Mucosa of rectum (tissue), 2 donors: ENCODE measurements around the gene LITAF.
"Not testable (repeated sequence)": the region's sequence is repeated elsewhere in the genome, so short reads cannot be mapped to it uniquely, and the experiment has no call there.

Experiments used
- H3K27ac ChIP-seq, 2 donors: one replicate each; pipeline ENCODE4 v1.7.0; 2013; ENCODE audit warnings: inconsistent platforms in 2 of 2, low read depth in 2 of 2, low read length in 2 of 2
- H3K27me3 ChIP-seq, 2 donors: one replicate each; pipeline ENCODE4 v1.7.0; 2013; ENCODE audit warnings: low read length in 2 of 2; ENCODE audit not compliant: control insufficient read depth in 2 of 2, insufficient read depth in 2 of 2
- H3K36me3 ChIP-seq, 2 donors: one replicate each; pipeline ENCODE4 v1.7.0; 2013; ENCODE audit warnings: low read length in 2 of 2; ENCODE audit not compliant: control insufficient read depth in 2 of 2, insufficient read depth in 2 of 2
- H3K4me1 ChIP-seq, 2 donors: one replicate each; pipeline ENCODE4 v1.7.0; 2013; ENCODE audit warnings: low read length in 2 of 2, mild to moderate bottlenecking in 1 of 2; ENCODE audit not compliant: control insufficient read depth in 2 of 2, insufficient read depth in 2 of 2
- H3K4me3 ChIP-seq, 2 donors: one replicate each; pipeline ENCODE4 v1.7.0; 2013; ENCODE audit warnings: low read length in 2 of 2
- H3K9ac ChIP-seq, 2 donors: one replicate each; pipeline ENCODE4 v1.7.0; 2013; ENCODE audit warnings: low read length in 2 of 2, low read depth in 1 of 2, mild to moderate bottlenecking in 1 of 2
- H3K9me3 ChIP-seq, 2 donors: one replicate each; pipeline ENCODE4 v1.7.0; 2013; ENCODE audit warnings: low read length in 2 of 2; ENCODE audit not compliant: control insufficient read depth in 2 of 2
- donor health status: healthy.
- donor health status: Normal muscosa, but diverticular disease.

The LITAF gene

GRCh38 chr16:11564046-11564926, 22.4 kb downstream of the LITAF start:
- Histone ChIP-seq H3K27ac (no peak overlapping the region), H3K9me3 (no peaks in the 10 kb centered on the region), H3K4me1 (no peaks in the 10 kb centered on the region), H3K36me3 (peaks cover 0 to 30% of the 10 kb centered on the region in 2 donors), H3K9ac (no peak overlapping the region), H3K4me3 (no peak overlapping the region), H3K27me3 (no peaks in the 10 kb centered on the region)

- Histone ChIP-seq H3K4me1 (no peaks in the 10 kb centered on the region), H3K27ac (no peak overlapping the region)
Observed at GRCh38 chr16:11563493-11564040, 23.2 kb downstream of the LITAF start.

DNA sequence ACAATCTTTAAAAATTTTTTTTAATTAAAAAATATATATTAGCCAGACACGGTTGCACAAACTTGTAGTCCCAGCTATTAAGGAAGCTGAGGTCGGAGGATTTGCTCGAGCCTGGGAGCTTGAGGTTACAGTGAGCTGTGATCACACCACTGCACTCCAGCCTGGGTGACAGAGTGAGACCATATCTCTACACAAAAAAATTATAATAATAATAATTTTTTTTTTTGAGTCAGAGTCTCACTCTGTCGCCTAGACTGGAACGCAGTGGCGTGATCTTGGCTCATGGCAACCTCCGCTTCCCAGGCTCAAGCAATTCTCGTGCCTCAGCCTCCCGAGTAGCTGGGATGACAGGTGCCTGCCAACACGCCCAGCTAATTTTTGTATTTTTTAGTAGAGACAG, 23.8 kb downstream of the LITAF start:
- Histone ChIP-seq H3K4me3 (no peak overlapping the region), H3K27me3 (no peaks in the 10 kb centered on the region), H3K9ac (no peak overlapping the region), H3K36me3 (peaks cover 0 to 24% of the 10 kb centered on the region in 2 donors), H3K9me3 (no peaks in the 10 kb centered on the region), H3K4me1 (peaks cover 1 to 2% of the 10 kb centered on the region in 2 donors), H3K27ac (no peak overlapping the region)

More at GRCh38 chr16:11563493-11564040, 23.2 kb downstream of the LITAF start:
- Histone ChIP-seq H3K36me3 (peaks cover 0 to 27% of the 10 kb centered on the region in 2 donors), H3K9me3 (no peaks in the 10 kb centered on the region), H3K27me3 (no peaks in the 10 kb centered on the region), H3K9ac (no peak overlapping the region), H3K4me3 (no peak overlapping the region)

DNA sequence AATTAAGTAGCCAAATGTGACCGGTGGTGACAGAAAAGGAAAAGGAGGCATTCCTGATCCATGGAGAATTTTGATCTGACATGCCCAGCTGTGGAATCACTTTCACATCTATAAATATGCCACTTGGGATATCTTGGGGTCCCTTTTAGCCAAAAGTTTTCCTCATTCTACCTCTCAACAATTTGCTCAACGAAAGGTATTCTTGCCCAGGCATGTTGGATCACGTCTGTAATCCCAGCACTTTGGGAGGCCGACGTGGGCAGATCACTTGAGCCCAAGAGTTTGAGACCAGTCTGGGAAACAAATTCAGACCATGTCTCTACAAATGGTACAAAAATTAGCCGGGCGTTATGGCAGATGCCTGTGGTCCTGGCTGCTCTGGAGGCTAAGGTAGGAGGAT, 24.3 kb downstream of the LITAF start:
- Histone ChIP-seq H3K4me1 (peaks cover 5% of the 10 kb centered on the region in 2 donors), H3K27ac (no peak overlapping the region), H3K36me3 (peaks cover 0 to 21% of the 10 kb centered on the region in 2 donors), H3K9ac (no peak overlapping the region), H3K9me3 (no peaks in the 10 kb centered on the region), H3K4me3 (no peak overlapping the region), H3K27me3 (no peaks in the 10 kb centered on the region)

GRCh38 chr16:11561856-11562255, 24.9 kb downstream of the LITAF start:
- H3K9me3 ChIP-seq, result no peaks in the 10 kb centered on the region
- H3K9ac ChIP-seq, result no peak overlapping the region
- peaks cover 5% of the 10 kb centered on the region in 2 donors for H3K4me1 ChIP-seq
- H3K4me3 ChIP-seq, result no peak overlapping the region
- no peaks in the 10 kb centered on the region for H3K27me3 ChIP-seq
- H3K36me3 ChIP-seq, result peaks cover 0 to 19% of the 10 kb centered on the region in 2 donors
- peak overlapping the region; percentile 64 to 67 for H3K27ac ChIP-seq

- peak overlapping the region; percentile 64 to 67 for H3K27ac ChIP-seq
- no peak overlapping the region for H3K9ac ChIP-seq
- peaks cover 1 to 20% of the 10 kb centered on the region in 2 donors for H3K36me3 ChIP-seq
- no peaks in the 10 kb centered on the region for H3K27me3 ChIP-seq
- H3K4me1 ChIP-seq, result peaks cover 5% of the 10 kb centered on the region in 2 donors
- no peak overlapping the region for H3K4me3 ChIP-seq
- H3K9me3 ChIP-seq, result peaks cover 0 to under 1% of the 10 kb centered on the region in 2 donors
Observed at GRCh38 chr16:11561454-11561805, 25.3 kb downstream of the LITAF start.

GRCh38 chr16:11560701-11561453, 25.8 kb downstream of the LITAF start:
- Histone ChIP-seq H3K27ac (peak overlapping the region; percentile 64 to 67), H3K36me3 (peaks cover 7 to 21% of the 10 kb centered on the region in 2 donors), H3K27me3 (no peaks in the 10 kb centered on the region), H3K4me1 (peaks cover 5% of the 10 kb centered on the region in 2 donors), H3K9ac (peak overlapping the region in 1 of 2 donors; percentile 5), H3K9me3 (peaks cover 0 to 4% of the 10 kb centered on the region in 2 donors), H3K4me3 (peak overlapping the region in 1 of 2 donors; percentile 20)

GRCh38 chr16:11558308-11558823, 28.4 kb downstream of the LITAF start:
- not testable (repeated sequence) for H3K9me3 ChIP-seq, H3K4me1 ChIP-seq, H3K9ac ChIP-seq, H3K4me3 ChIP-seq, H3K27me3 ChIP-seq
- Histone ChIP-seq H3K27ac (peak overlapping the region in 1 of 2 donors; percentile 48), H3K36me3 (peaks cover 22 to 31% of the 10 kb centered on the region in 2 donors)

- peaks cover 0 to 4% of the 10 kb centered on the region in 2 donors for H3K9me3 ChIP-seq
- peaks cover 27 to 37% of the 10 kb centered on the region in 2 donors for H3K36me3 ChIP-seq
- no peak overlapping the region for H3K9ac ChIP-seq
- H3K27me3 ChIP-seq, result no peaks in the 10 kb centered on the region
- peak overlapping the region in 1 of 2 donors; percentile 48 for H3K27ac ChIP-seq
- peaks cover 5% of the 10 kb centered on the region in 2 donors for H3K4me1 ChIP-seq
- no peak overlapping the region for H3K4me3 ChIP-seq
Observed at GRCh38 chr16:11557801-11558200, 28.9 kb downstream of the LITAF start.
